Muscle layer of duodenum (tissue), 2 donors: ENCODE results near the gene DUSP3.
"Not testable (repeated sequence)": the region's sequence is repeated elsewhere in the genome, so short reads cannot be mapped to it uniquely, and the experiment has no call there.

Source experiments
- H3K27ac ChIP-seq: one replicate; pipeline ENCODE4 v1.7.0; 2013; ENCODE audit warnings: mild to moderate bottlenecking, low read length
- H3K27me3 ChIP-seq: one replicate; pipeline ENCODE4 v1.7.0; 2013; ENCODE audit warnings: low read depth, mild to moderate bottlenecking, control low read depth, low read length
- H3K36me3 ChIP-seq, 2 donors: one replicate each; pipeline ENCODE4 v1.7.0; 2013; ENCODE audit warnings: low read length in 2 of 2, control low read depth in 1 of 2, mild to moderate bottlenecking in 1 of 2; ENCODE audit not compliant: insufficient read depth in 2 of 2, control insufficient read depth in 1 of 2
- H3K4me1 ChIP-seq, 2 donors: one replicate each; pipeline ENCODE4 v1.7.0; 2013; ENCODE audit warnings: low read length in 2 of 2, mild to moderate bottlenecking in 2 of 2, control low read depth in 1 of 2, moderate library complexity in 1 of 2; ENCODE audit not compliant: insufficient read depth in 2 of 2, control insufficient read depth in 1 of 2
- H3K4me3 ChIP-seq, 2 donors: one replicate each; pipeline ENCODE4 v1.7.0; 2013; ENCODE audit warnings: low read length in 2 of 2, low read depth in 1 of 2, mild to moderate bottlenecking in 1 of 2
- H3K9me3 ChIP-seq, 2 donors: one replicate each; pipeline ENCODE4 v1.7.0; 2013; ENCODE audit warnings: low read length in 2 of 2, control low read depth in 1 of 2, mild to moderate bottlenecking in 1 of 2; ENCODE audit not compliant: control insufficient read depth in 1 of 2
- donor health status: healthy.

The DUSP3 gene

DNA sequence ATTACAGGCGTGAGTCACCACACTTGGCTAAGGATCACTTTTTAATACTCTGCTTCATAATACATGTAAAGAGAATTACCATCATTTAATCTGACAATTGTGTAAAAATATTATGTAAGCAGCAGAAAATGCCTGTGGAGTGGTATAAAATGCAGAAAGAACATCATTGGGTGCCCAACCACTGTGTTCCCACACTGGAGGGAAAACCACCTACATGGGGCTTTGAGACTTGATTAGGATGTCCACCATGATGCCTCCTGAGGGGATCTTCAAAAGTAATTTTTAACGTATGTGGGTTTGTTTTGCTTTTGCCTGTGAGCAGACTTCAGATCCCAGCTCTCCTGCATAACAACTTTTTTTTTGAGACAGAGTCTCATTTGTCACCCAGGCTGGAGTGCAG is 20.3 kb upstream of the DUSP3 start:
- H3K27me3 ChIP-seq = no peaks in the 10 kb centered on the region
- no peaks in the 10 kb centered on the region for H3K9me3 ChIP-seq
- peaks cover 0 to 13% of the 10 kb centered on the region in 2 donors for H3K36me3 ChIP-seq
- no peak overlapping the region for H3K4me3 ChIP-seq
- H3K27ac ChIP-seq = no peak overlapping the region
- no peaks in the 10 kb centered on the region for H3K4me1 ChIP-seq

DNA sequence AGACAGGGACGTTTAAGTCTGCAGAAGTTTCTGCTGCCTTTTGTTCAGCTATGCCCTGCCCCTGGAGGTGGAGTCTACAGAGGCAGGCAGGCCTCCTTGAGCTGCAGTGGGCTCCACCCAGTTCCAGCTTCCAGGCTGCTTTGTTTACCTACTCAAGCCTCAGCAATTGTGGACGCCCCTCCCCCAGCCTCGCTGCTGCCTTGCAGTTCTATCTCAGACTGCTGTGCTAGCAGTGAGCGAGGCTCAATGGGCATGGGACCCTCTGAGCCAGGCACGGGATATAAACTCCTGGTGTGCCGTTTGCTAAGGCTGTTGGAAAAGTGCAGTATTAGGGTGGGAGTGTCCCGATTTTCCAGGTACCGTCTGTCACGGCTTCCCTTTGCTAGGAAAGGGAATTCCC is 19.2 kb upstream of the DUSP3 start:
- peaks cover 0 to 10% of the 10 kb centered on the region in 2 donors for H3K36me3 ChIP-seq
- not testable (repeated sequence) for H3K27ac ChIP-seq, H3K4me3 ChIP-seq, H3K27me3 ChIP-seq, H3K9me3 ChIP-seq, H3K4me1 ChIP-seq

GRCh38 chr17:43792668-43793067 is 13.9 kb upstream of the DUSP3 start:
- H3K27me3 ChIP-seq, H3K27ac ChIP-seq, H3K9me3 ChIP-seq, H3K4me1 ChIP-seq, H3K36me3 ChIP-seq, H3K4me3 ChIP-seq: not testable (repeated sequence)

- H3K27ac ChIP-seq = no peak overlapping the region
- H3K9me3 ChIP-seq = no peaks in the 10 kb centered on the region
- H3K4me3 ChIP-seq = no peak overlapping the region
- H3K4me1 ChIP-seq = no peaks in the 10 kb centered on the region
- H3K27me3 ChIP-seq = no peaks in the 10 kb centered on the region
- no peaks in the 10 kb centered on the region for H3K36me3 ChIP-seq
These were observed 12.8 kb upstream of the DUSP3 start for GRCh38 chr17:43791589-43791988.

GRCh38 chr17:43790311-43790940 is 11.6 kb upstream of the DUSP3 start:
- H3K9me3 ChIP-seq = no peaks in the 10 kb centered on the region
- H3K27me3 ChIP-seq = no peaks in the 10 kb centered on the region
- no peaks in the 10 kb centered on the region for H3K36me3 ChIP-seq
- no peak overlapping the region for H3K27ac ChIP-seq
- H3K4me1 ChIP-seq = no peaks in the 10 kb centered on the region
- no peak overlapping the region for H3K4me3 ChIP-seq

DNA sequence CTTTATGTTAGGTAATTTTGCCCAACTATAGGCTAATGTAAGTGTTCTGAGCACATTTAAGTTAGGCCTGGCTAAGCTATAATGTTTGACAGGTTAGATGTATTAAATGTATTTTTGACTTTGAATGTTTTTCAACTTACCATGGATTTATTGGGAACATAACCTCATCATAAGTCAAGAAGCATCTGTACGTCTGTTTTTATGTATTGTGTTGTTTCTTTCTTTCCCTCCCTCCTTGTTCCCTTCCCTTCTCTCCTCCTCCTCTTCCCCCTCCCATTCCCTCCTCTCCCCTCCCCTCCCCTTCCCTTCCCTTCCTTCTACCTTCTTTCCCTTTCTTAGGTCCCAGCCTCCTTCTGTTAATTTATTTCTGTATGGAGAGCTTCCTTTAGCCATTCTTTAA is 10.7 kb upstream of the DUSP3 start:
- no peaks in the 10 kb centered on the region for H3K27me3 ChIP-seq
- H3K36me3 ChIP-seq = peaks cover 0 to 1% of the 10 kb centered on the region in 2 donors
- H3K4me1 ChIP-seq = no peaks in the 10 kb centered on the region
- H3K9me3 ChIP-seq = no peaks in the 10 kb centered on the region
- no peak overlapping the region for H3K4me3 ChIP-seq
- H3K27ac ChIP-seq = no peak overlapping the region

DNA sequence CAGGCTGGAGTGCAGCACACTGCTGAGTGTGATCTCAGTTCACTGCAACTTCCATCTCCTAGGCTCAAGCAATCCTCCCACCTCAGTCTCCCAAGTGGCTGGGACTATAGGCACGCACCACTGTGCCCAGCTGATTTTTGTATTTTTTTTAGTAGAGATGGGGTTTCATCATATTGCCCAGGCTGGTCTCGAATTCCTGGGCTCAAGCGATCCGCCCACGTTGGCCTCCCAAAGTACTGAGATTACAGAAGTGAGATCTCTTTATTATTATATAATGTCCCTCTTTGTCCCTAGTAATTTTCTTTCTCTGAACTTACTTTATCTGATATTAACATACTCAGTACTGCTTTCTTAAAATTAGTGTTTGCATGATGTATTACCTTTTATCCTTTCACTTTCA is 9.8 kb upstream of the DUSP3 start:
- no peaks in the 10 kb centered on the region for H3K9me3 ChIP-seq
- H3K36me3 ChIP-seq = peaks cover 0 to 4% of the 10 kb centered on the region in 2 donors
- H3K4me3 ChIP-seq = no peak overlapping the region
- H3K27me3 ChIP-seq = no peaks in the 10 kb centered on the region
- H3K27ac ChIP-seq = no peak overlapping the region
- H3K4me1 ChIP-seq = no peaks in the 10 kb centered on the region

DNA sequence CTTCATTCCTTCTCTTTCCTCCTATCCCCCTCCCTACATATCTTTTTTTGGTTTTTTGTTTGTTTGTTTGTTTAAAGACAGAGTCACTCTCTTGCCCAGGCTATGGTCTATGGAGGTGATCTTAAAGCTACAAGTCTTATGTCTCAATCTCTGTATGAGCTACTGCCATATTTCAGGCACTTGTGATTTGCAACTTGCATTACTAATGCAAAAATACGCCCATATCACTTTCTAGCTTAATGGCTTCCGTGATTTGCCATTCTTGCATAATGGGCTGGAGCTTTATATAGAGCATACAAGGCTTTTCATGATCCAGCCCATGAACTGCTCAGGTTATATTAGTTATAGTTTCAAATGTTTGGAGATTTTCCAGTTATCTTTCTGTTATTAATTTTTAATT is 9.0 kb upstream of the DUSP3 start:
- Histone ChIP-seq H3K4me3 (no peak overlapping the region), H3K4me1 (no peaks in the 10 kb centered on the region), H3K36me3 (peaks cover 0 to 4% of the 10 kb centered on the region in 2 donors), H3K27me3 (no peaks in the 10 kb centered on the region), H3K27ac (no peak overlapping the region), H3K9me3 (no peaks in the 10 kb centered on the region)

DNA sequence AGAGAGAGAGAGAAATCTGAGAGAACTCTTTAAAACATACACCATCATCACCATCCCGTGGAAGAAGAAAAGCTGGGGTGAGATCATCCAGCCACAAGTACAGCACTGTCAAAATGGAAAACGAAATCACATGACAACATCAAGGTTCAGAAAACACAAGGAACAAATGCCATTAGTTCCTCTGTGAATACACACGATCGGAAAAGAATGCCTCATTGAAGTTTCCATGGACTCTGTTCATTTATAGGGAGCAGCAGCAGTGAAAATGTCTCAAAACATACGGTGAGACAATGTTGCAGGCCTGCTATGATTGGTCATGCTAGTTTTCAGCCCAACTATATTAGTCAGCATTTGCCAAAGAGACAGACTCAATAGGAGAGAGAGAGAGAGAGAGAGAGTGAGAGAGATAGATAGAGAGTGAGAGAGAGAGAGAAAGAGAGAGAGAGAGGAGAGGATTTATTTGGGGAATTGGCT is 5.9 kb upstream of the DUSP3 start:
- Histone ChIP-seq H3K27me3 (no peaks in the 10 kb centered on the region), H3K36me3 (peaks cover 0 to 4% of the 10 kb centered on the region in 2 donors), H3K4me1 (peaks cover 0 to under 1% of the 10 kb centered on the region in 2 donors), H3K27ac (no peak overlapping the region), H3K4me3 (no peak overlapping the region), H3K9me3 (no peaks in the 10 kb centered on the region)

GRCh38 chr17:43784068-43784467 is 5.3 kb upstream of the DUSP3 start:
- Histone ChIP-seq H3K4me3 (no peak overlapping the region), H3K36me3 (peaks cover 0 to 4% of the 10 kb centered on the region in 2 donors), H3K9me3 (no peaks in the 10 kb centered on the region), H3K27ac (no peak overlapping the region), H3K27me3 (no peaks in the 10 kb centered on the region), H3K4me1 (peaks cover 0 to 4% of the 10 kb centered on the region in 2 donors)

DNA sequence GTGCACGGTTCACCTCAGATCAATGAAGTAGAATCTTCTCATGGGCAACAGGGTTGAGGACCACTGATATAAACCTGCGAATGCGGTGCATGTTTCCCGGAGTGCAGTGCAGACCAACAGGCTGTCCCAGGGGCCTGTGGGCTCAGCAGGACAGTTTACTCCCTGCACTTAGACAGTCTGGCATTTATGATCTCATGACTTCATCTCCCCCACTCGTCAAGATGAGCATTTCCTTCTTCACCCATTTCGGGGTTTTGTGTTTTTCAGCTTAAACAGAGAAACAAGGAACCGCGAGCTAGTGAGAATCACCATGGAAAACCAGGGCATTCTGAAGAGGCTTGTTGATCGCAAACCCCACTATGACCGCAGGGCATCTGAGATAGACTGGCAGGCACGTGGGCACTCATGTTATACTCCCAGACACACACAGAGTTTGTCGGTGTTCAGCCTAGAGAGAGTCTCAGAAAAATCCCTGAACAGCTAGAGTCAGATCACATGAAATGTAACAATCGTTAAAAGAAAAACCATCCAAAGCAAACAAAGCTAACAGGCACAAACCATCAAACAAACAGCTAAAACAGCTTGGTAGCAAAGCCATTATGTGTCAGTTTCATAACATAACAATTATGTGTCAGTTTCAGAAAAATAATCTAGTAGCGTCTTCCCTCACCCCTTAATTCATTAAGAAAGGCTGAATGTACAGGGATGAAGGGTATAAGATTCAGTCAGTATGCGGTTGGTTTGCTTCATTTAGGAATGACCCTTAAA is 4.3 kb upstream of the DUSP3 start:
- Histone ChIP-seq H3K27me3 (no peaks in the 10 kb centered on the region), H3K36me3 (peaks cover 0 to 9% of the 10 kb centered on the region in 2 donors), H3K9me3 (no peaks in the 10 kb centered on the region), H3K27ac (no peak overlapping the region), H3K4me3 (no peak overlapping the region), H3K4me1 (peaks cover 0 to 4% of the 10 kb centered on the region in 2 donors)
